Stomach (tissue), 4 donors: Measurements from ENCODE around the gene AFF1.

ENCODE experiments used
- CTCF ChIP-seq, 7 experiments: fragments of 450-650 bp in 4 of 7; fragments of 200-600 bp in 3 of 7; sonication (generic) in 3 of 7; IDR thresholded peaks; one replicate each; pipeline ENCODE4 v1.5.1; 2016 to 2019; ENCODE audit warnings: antibody characterized with exemption in 7 of 7, control low read depth in 2 of 7, mild to moderate bottlenecking in 1 of 7
- EP300 ChIP-seq: sonication (generic); formaldehyde crosslinking; IDR thresholded peaks from one replicate; pipeline ENCODE4 v1.6.1; 2017; ENCODE audit warnings: antibody characterized with exemption
- POLR2A ChIP-seq, 4 donors: fragments of 450-650 bp; IDR thresholded peaks; one replicate each; pipeline ENCODE4 v1.6.1; 2016; ENCODE audit warnings: antibody characterized with exemption in 4 of 4, control low read depth in 2 of 4, mild to moderate bottlenecking in 1 of 4, moderate library complexity in 1 of 4
- POLR2AphosphoS5 ChIP-seq, 3 donors: sonication (generic); formaldehyde crosslinking; IDR thresholded peaks; one replicate each; pipeline ENCODE4 v1.6.1; 2016; ENCODE audit warnings: antibody characterized with exemption in 3 of 3

GRCh38 chr4:87188932-87189331 is 254.1 kb downstream of the AFF1 start:
- TF ChIP-seq CTCF (IDR thresholded peaks at IDR 0.05) (no peak), POLR2A (IDR thresholded peaks at IDR 0.05) (no peak), POLR2AphosphoS5 (IDR thresholded peaks at IDR 0.05) (no peak), EP300 (no peak)
